ENCODE data around the gene ASCC1.

GRCh38 chr10:72098301-72098835 lies 117.7 kb downstream of the ASCC1 start:
- TF ChIP-seq CTCF (IDR thresholded peaks at IDR 0.05) (no peak), POLR2A (IDR thresholded peaks at IDR 0.05) (no peak)

Data from gastroesophageal sphincter (tissue), 3 donors.